Body of pancreas (tissue), 4 donors: Measurements from ENCODE around the gene P3H1.

Experiments used
- POLR2A ChIP-seq, 3 donors: fragments of 450-650 bp; IDR thresholded peaks; one replicate each; pipeline ENCODE4 v1.6.1; 2016; ENCODE audit warnings: antibody characterized with exemption in 3 of 3, mild to moderate bottlenecking in 2 of 3
- TF ChIP-seq, protein P1 (sequence below), 7 experiments: fragments of 450-650 bp in 4 of 7; fragments of 200-600 bp in 3 of 7; sonication (generic) in 3 of 7; IDR thresholded peaks; one replicate each; pipeline ENCODE4 v1.5.1; 2016 to 2019; ENCODE audit warnings: antibody characterized with exemption in 7 of 7

DNA sequence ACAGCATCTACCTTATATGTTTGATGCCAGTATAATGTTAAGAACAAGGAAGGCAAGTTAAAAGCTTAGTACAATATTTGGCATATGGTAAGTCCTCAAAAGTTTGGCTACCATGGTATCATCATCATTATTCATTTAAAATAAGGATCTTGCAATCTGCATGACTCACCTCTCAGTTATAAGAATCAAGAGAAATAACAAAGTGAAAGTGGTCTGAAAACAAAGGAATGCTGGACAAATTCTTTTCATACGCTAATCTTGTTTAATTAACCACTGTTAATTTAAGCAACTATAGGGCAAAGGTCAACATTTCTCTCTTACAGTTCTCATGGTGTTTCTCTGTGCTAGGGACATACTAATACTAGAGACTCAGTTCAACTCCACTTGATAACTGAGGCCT is 13.8 kb downstream of the P3H1 start:
- TF ChIP-seq, protein P1, sequence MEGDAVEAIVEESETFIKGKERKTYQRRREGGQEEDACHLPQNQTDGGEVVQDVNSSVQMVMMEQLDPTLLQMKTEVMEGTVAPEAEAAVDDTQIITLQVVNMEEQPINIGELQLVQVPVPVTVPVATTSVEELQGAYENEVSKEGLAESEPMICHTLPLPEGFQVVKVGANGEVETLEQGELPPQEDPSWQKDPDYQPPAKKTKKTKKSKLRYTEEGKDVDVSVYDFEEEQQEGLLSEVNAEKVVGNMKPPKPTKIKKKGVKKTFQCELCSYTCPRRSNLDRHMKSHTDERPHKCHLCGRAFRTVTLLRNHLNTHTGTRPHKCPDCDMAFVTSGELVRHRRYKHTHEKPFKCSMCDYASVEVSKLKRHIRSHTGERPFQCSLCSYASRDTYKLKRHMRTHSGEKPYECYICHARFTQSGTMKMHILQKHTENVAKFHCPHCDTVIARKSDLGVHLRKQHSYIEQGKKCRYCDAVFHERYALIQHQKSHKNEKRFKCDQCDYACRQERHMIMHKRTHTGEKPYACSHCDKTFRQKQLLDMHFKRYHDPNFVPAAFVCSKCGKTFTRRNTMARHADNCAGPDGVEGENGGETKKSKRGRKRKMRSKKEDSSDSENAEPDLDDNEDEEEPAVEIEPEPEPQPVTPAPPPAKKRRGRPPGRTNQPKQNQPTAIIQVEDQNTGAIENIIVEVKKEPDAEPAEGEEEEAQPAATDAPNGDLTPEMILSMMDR (IDR thresholded peaks at IDR 0.05) = no peak
- no peak for TF ChIP-seq POLR2A (IDR thresholded peaks at IDR 0.05)
